Effector CD8-positive, alpha-beta T cell (primary cell): ENCODE data around the gene PHACTR1.
"Not testable (repeated sequence)": the region's sequence is repeated elsewhere in the genome, so short reads cannot be mapped to it uniquely, and the experiment has no call there.

ENCODE experiments used
- DNase-seq: peaks from one replicate; lab custom pipeline; 2025; lab: John Stamatoyannopoulos, UW

PHACTR1 gene

GRCh38 chr6:13314806-13315205 is 598.2 kb downstream of the PHACTR1 start:
- DNase-seq = no peak

GRCh38 chr6:13315896-13316295 is 599.3 kb downstream of the PHACTR1 start:
- DNase-seq = no peak

- DNase-seq = no peak
Measured at GRCh38 chr6:13318821-13319220, 602.3 kb downstream of the PHACTR1 start.

GRCh38 chr6:13319891-13320564 is 603.5 kb downstream of the PHACTR1 start:
- DNase-seq = no peak

GRCh38 chr6:13326031-13326586 is 609.5 kb downstream of the PHACTR1 start:
- not testable (repeated sequence) for DNase-seq

- no peak for DNase-seq
Measured at GRCh38 chr6:13327691-13328075, 611.1 kb downstream of the PHACTR1 start.

GRCh38 chr6:13328076-13328874 is 611.7 kb downstream of the PHACTR1 start, which contains the start of gene TBC1D7:
TSS of gene TBC1D7 (minus strand) at chr6:13328537. CDS start at chr6:13326898, 1,639 bp downstream.
- DNase-seq = peak; percentile 88

GRCh38 chr6:13328875-13329183 is 612.3 kb downstream of the PHACTR1 start:
- DNase-seq = no peak

GRCh38 chr6:13331516-13332348 is 615.2 kb downstream of the PHACTR1 start:
- no peak for DNase-seq

- DNase-seq = no peak
Measured at GRCh38 chr6:13332349-13332706, 615.8 kb downstream of the PHACTR1 start.

GRCh38 chr6:13334953-13335352 is 618.4 kb downstream of the PHACTR1 start:
- DNase-seq = no peak

GRCh38 chr6:13336553-13336952 is 620.0 kb downstream of the PHACTR1 start:
- DNase-seq = peak; percentile 58

- no peak for DNase-seq
Measured at GRCh38 chr6:13338038-13338437, 621.5 kb downstream of the PHACTR1 start.
